Gastroesophageal sphincter (tissue), 4 donors: ENCODE results near the gene S100A13. TPM values are rescaled to one million over a fixed set of nuclear protein-coding genes. Genes with fewer than 3 reads are reported as not detected.
A peak's percentile ranks its signal among the peaks of the same experiment; 100 is the strongest.

Experiments used
- ATAC-seq: fragments of 150-250 bp; one replicate; pipeline ENCODE4 v1.9.1; 2016; ENCODE audit warnings: mild to moderate bottlenecking, moderate library complexity
- H3K27ac ChIP-seq, 4 donors: fragments of 200-600 bp; sonication (generic) in 3 of 4; 1 replicate in 3 of 4; 2 replicates in 1 of 4; pipeline ENCODE4 v1.5.1; 2016 to 2019
- H3K27me3 ChIP-seq: fragments of 200-600 bp; sonication (generic); one replicate; pipeline ENCODE4 v1.5.1; 2019
- H3K36me3 ChIP-seq, 2 donors: fragments of 200-600 bp; sonication (generic); one replicate each; pipeline ENCODE4 v1.5.1; 2019; ENCODE audit warnings: control low read depth in 1 of 2
- H3K4me1 ChIP-seq, 3 donors: fragments of 200-600 bp; sonication (generic); 1 replicate in 2 of 3; 2 replicates in 1 of 3; pipeline ENCODE4 v1.5.1; 2016 to 2019; ENCODE audit warnings: control low read depth in 2 of 3
- H3K4me3 ChIP-seq, 2 donors: fragments of 200-600 bp; sonication (generic); one replicate each; pipeline ENCODE4 v1.5.1; 2019; ENCODE audit warnings: mild to moderate bottlenecking in 1 of 2, moderate library complexity in 1 of 2
- H3K9me3 ChIP-seq, 3 donors: fragments of 200-600 bp; sonication (generic); one replicate each; pipeline ENCODE4 v1.5.1; 2017 to 2019; ENCODE audit warnings: control low read depth in 2 of 3
- CTCF ChIP-seq, 4 experiments: fragments of 200-600 bp in 2 of 4; fragments of 450-650 bp in 2 of 4; sonication (generic) in 1 of 4; IDR thresholded peaks; one replicate each; pipeline ENCODE4 v1.5.1; 2017 to 2019; ENCODE audit warnings: antibody characterized with exemption in 4 of 4, mild to moderate bottlenecking in 2 of 4, moderate library complexity in 2 of 4
- EP300 ChIP-seq: sonication (generic); formaldehyde crosslinking; IDR thresholded peaks from one replicate; pipeline ENCODE4 v1.6.1; 2017; ENCODE audit warnings: antibody characterized with exemption, mild to moderate bottlenecking
- POLR2A ChIP-seq, 2 donors: fragments of 450-650 bp; IDR thresholded peaks; one replicate each; pipeline ENCODE4 v1.6.1; 2017; ENCODE audit warnings: antibody characterized with exemption in 2 of 2, mild to moderate bottlenecking in 2 of 2, moderate library complexity in 1 of 2
- POLR2AphosphoS5 ChIP-seq: sonication (generic); formaldehyde crosslinking; IDR thresholded peaks from one replicate; pipeline ENCODE4 v1.6.1; 2017; ENCODE audit warnings: antibody characterized with exemption
- WGBS, 2 donors: methylation state at CpG; one replicate each; pipeline ENCODE4 v1.1.5; 2018; ENCODE audit warnings: low coverage in 1 of 2; 5-methylcytosine and 5-hydroxymethylcytosine counted together
- total RNA-seq, 4 donors: library from RNA; depleted of rRNA; stranded (reverse); fragments of >200 nt; gene quantifications; one replicate each; pipeline ENCODE4 v1.1.0, GENCODE V29; 2016

S100A13 gene
- total RNA-seq, 4 donors from 2014 or later, result 56.1 to 133 (median 76.3) TPM

GRCh38 chr1:153649863-153650235 is 22.5 kb upstream of the S100A13 start:
- Histone ChIP-seq H3K27me3 (no peaks in the 10 kb centered on the region), H3K9me3 (no peaks in the 10 kb centered on the region), H3K4me3 (no peak overlapping the region), H3K36me3 (peaks cover 0 to 24% of the 10 kb centered on the region in 2 donors), H3K4me1 (peaks cover 0 to 7% (median 0%) of the 10 kb centered on the region in 3 donors), H3K27ac (no peak overlapping the region)
- ATAC-seq, result no peak
- no peak for TF ChIP-seq POLR2A (IDR thresholded peaks at IDR 0.05)
- TF ChIP-seq CTCF (IDR thresholded peaks at IDR 0.05), result no peak
- TF ChIP-seq POLR2AphosphoS5, result no peak
- no peak for TF ChIP-seq EP300
- WGBS, 2 donors, result 60 to 86% methylated on average over 1 to 2 of the region's 2 CpGs

- no peaks in the 10 kb centered on the region for H3K9me3 ChIP-seq
- ATAC-seq, result no peak
- H3K27me3 ChIP-seq, result no peaks in the 10 kb centered on the region
- peaks cover 0 to 13% (median 0%) of the 10 kb centered on the region in 3 donors for H3K4me1 ChIP-seq
- WGBS, 2 donors, result 41% methylated on average over 3 of the region's 3 CpGs; no CpG with 5 or more reads in 1 of the 2 donors
- TF ChIP-seq CTCF (IDR thresholded peaks at IDR 0.05) (no peak), POLR2AphosphoS5 (no peak)
- H3K27ac ChIP-seq, result no peak overlapping the region
- peaks cover 0 to 29% of the 10 kb centered on the region in 2 donors for H3K36me3 ChIP-seq
- H3K4me3 ChIP-seq, result no peak overlapping the region
Measured at GRCh38 chr1:153649137-153649862, 22.0 kb upstream of the S100A13 start.

GRCh38 chr1:153648000-153648643 is 20.8 kb upstream of the S100A13 start:
- peak overlapping the region in 2 of 4 donors; percentile 35 to 55 for H3K27ac ChIP-seq
- WGBS, 2 donors, result 68 to 84% methylated on average over 5 to 6 of the region's 10 CpGs

GRCh38 chr1:153647346-153647714 is 20.0 kb upstream of the S100A13 start:
- no peak overlapping the region for H3K4me3 ChIP-seq
- 51 to 57% methylated on average over 1 to 2 of the region's 2 CpGs for WGBS, 2 donors
- no peaks in the 10 kb centered on the region for H3K27me3 ChIP-seq
- TF ChIP-seq POLR2AphosphoS5 (no peak), POLR2A (IDR thresholded peaks at IDR 0.05) (no peak), CTCF (IDR thresholded peaks at IDR 0.05) (no peak), EP300 (no peak)
- no peak for ATAC-seq
- H3K9me3 ChIP-seq, result no peaks in the 10 kb centered on the region
- H3K36me3 ChIP-seq, result peaks cover 0 to 49% of the 10 kb centered on the region in 2 donors
- peak overlapping the region in 2 of 4 donors; percentile 25 to 55 for H3K27ac ChIP-seq
- peaks cover 0 to 31% (median 8%) of the 10 kb centered on the region in 3 donors for H3K4me1 ChIP-seq

More at GRCh38 chr1:153648000-153648643, 20.8 kb upstream of the S100A13 start:
- no peak overlapping the region for H3K4me3 ChIP-seq
- no peaks in the 10 kb centered on the region for H3K27me3 ChIP-seq
- peaks cover 0 to 25% (median 8%) of the 10 kb centered on the region in 3 donors for H3K4me1 ChIP-seq
- peaks cover 0 to 41% of the 10 kb centered on the region in 2 donors for H3K36me3 ChIP-seq
- ATAC-seq, result no peak
- TF ChIP-seq POLR2A (IDR thresholded peaks at IDR 0.05) (no peak), CTCF (IDR thresholded peaks at IDR 0.05) (no peak), EP300 (no peak), POLR2AphosphoS5 (no peak)
- no peaks in the 10 kb centered on the region for H3K9me3 ChIP-seq
